H7 (cell line): ENCODE results near the gene DIP2B. TPM values are rescaled to one million over a fixed set of nuclear protein-coding genes. Genes with fewer than 3 reads are reported as not detected.

Experiments
- DNase-seq: peaks from one replicate; pipeline ENCODE4 v3.0.0; 2012
- H3K27me3 ChIP-seq: 2 replicates; pipeline ENCODE4 v1.6.0; 2011; ENCODE audit warnings: mild to moderate bottlenecking, low read length; ENCODE audit not compliant: control insufficient read depth, insufficient read depth
- H3K36me3 ChIP-seq: replicated peaks from 2 replicates; pipeline ENCODE4 v1.5.1; 2011; ENCODE audit warnings: low read length; ENCODE audit not compliant: control insufficient read depth, insufficient read depth
- H3K4me3 ChIP-seq: 2 replicates; pipeline ENCODE4 v1.5.1; 2011; ENCODE audit warnings: low read depth, mild to moderate bottlenecking, control low read depth, low read length, moderate library complexity; ENCODE audit not compliant: insufficient read depth
- total RNA-seq: library from RNA; depleted of rRNA; stranded (reverse); fragments of >200 nt; shearing (Covaris generic); gene quantifications from 2 replicates; pipeline ENCODE4 v1.2.3, GENCODE V29; 2014

Gene DIP2B
- total RNA-seq, 1 experiment from 2014 or later: 13.7 TPM

- H3K36me3 ChIP-seq: no peaks in the 10 kb centered on the region
- no peak overlapping the region for H3K4me3 ChIP-seq
- H3K27me3 ChIP-seq: no peaks in the 10 kb centered on the region
- DNase-seq: no peak
Observed at GRCh38 chr12:50650285-50650684, 145.5 kb downstream of the DIP2B start.

- no peak overlapping the region for H3K4me3 ChIP-seq
- DNase-seq: no peak
Observed at GRCh38 chr12:50655374-50655921, 150.7 kb downstream of the DIP2B start.

DNA sequence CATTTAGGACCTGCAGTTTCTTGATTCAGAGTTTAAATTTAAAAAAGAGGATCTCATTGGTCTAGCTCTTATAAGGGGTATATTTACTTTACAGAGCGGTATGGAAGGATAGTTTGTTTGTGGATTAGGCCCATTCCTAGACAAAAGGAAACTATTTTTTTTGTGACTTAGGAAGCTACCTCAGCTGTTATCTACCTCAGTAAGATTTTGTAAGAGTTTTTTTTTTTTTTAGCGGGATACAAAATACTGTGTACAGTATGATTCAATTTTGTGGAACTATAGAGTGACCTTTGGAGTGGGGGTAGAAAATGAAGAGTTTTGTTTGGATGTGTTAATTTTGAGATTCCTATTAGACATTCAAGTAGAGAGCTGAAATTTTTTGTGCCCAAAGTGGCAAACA, 154.5 kb downstream of the DIP2B start:
- Histone ChIP-seq H3K4me3 (no peak overlapping the region), H3K27me3 (no peaks in the 10 kb centered on the region), H3K36me3 (no peaks in the 10 kb centered on the region)
- no peak for DNase-seq

More at GRCh38 chr12:50655374-50655921, 150.7 kb downstream of the DIP2B start:
- Histone ChIP-seq H3K36me3 (no peaks in the 10 kb centered on the region), H3K27me3 (no peaks in the 10 kb centered on the region)

- no peaks in the 10 kb centered on the region for H3K27me3 ChIP-seq
- H3K4me3 ChIP-seq: no peak overlapping the region
- DNase-seq: no peak
- no peaks in the 10 kb centered on the region for H3K36me3 ChIP-seq
Observed at GRCh38 chr12:50659690-50660424, 155.1 kb downstream of the DIP2B start.

DNA sequence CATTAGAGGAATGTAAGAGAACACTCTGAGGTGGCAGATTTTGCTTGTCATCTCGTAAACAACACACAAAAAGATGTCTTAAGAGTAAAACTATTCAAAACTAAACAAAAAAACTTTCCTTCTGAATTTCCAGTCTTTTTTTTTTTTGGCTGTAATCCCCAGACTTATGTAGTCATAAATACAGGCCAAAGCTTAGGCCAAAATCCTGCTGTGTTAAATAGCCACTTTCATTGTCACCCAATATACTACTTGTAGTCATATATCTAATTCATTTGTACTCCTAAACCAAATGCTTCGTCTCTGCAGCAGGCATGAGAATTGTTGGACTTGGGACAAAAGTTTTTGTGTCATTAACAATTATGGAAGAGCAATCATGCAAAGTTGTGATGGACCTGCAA, 155.6 kb downstream of the DIP2B start:
- no peak for DNase-seq
- no peaks in the 10 kb centered on the region for H3K27me3 ChIP-seq
- H3K36me3 ChIP-seq: no peaks in the 10 kb centered on the region
- H3K4me3 ChIP-seq: no peak overlapping the region

- H3K4me3 ChIP-seq: no peak overlapping the region
- H3K27me3 ChIP-seq: no peaks in the 10 kb centered on the region
- DNase-seq: no peak
- H3K36me3 ChIP-seq: no peaks in the 10 kb centered on the region
Observed at GRCh38 chr12:50661300-50662115, 156.7 kb downstream of the DIP2B start.

GRCh38 chr12:50662116-50662510, 157.3 kb downstream of the DIP2B start:
- no peak overlapping the region for H3K4me3 ChIP-seq

GRCh38 chr12:50665170-50665569, 160.4 kb downstream of the DIP2B start:
- no peaks in the 10 kb centered on the region for H3K27me3 ChIP-seq
- no peak overlapping the region for H3K4me3 ChIP-seq
- no peak for DNase-seq
- H3K36me3 ChIP-seq: no peaks in the 10 kb centered on the region

More at GRCh38 chr12:50662116-50662510, 157.3 kb downstream of the DIP2B start:
- DNase-seq: no peak
- no peaks in the 10 kb centered on the region for H3K27me3 ChIP-seq
- no peaks in the 10 kb centered on the region for H3K36me3 ChIP-seq

GRCh38 chr12:50665609-50666008, 160.8 kb downstream of the DIP2B start:
- Histone ChIP-seq H3K4me3 (no peak overlapping the region), H3K27me3 (no peaks in the 10 kb centered on the region), H3K36me3 (no peaks in the 10 kb centered on the region)
- DNase-seq: no peak

DNA sequence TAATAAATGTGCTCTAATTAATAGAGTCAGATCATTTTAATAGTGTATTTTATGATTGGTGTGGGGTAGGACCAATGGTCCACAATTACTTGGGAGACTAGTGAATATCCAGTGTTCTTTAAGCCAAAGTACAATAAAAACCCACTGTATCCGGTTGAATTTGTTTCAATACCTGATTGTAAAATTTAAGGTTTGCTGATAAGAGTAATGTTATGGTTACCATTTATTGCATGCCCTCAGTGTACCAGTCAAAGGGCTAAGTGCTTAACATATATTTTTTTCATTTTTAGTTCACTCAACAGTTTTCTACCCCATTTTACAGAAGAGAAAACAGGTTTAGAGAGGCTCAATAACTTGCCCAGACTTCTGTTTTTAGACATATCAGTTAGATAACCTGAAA, 161.2 kb downstream of the DIP2B start:
- Histone ChIP-seq H3K36me3 (no peaks in the 10 kb centered on the region), H3K4me3 (no peak overlapping the region), H3K27me3 (no peaks in the 10 kb centered on the region)
- DNase-seq: no peak

DNA sequence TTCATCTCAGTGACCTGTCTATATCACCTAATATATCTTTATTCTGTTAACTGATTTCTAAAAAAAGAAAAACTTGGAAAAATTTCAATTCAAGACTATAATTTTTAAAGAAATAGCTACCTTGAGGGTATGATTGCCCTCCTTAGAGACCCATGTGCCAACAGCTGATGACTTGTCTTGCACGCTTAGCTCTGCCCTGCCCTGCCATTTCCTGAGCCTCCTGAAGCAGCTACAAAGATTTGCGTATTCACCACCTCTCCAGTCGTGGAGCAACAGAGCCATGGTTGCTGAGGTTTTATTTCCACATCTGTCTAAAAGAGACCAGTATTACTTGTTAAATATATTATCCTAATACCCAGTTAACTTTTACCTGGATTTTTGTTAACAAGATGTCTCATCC, 167.4 kb downstream of the DIP2B start:
- no peak for DNase-seq
- Histone ChIP-seq H3K4me3 (no peak overlapping the region), H3K27me3 (no peaks in the 10 kb centered on the region), H3K36me3 (peaks cover 1% of the 10 kb centered on the region; the same call in 1 of the 2 replicates)

GRCh38 chr12:50676756-50677155, 172.0 kb downstream of the DIP2B start:
- no peak for DNase-seq
- Histone ChIP-seq H3K4me3 (no peak overlapping the region), H3K27me3 (no peaks in the 10 kb centered on the region), H3K36me3 (no peaks in the 10 kb centered on the region; the same call in none of the 2 replicates)

- no peaks in the 10 kb centered on the region; the same call in none of the 2 replicates for H3K36me3 ChIP-seq
- H3K4me3 ChIP-seq: no peak overlapping the region
- H3K27me3 ChIP-seq: no peaks in the 10 kb centered on the region
- DNase-seq: no peak
Observed at GRCh38 chr12:50677858-50678257, 173.1 kb downstream of the DIP2B start.

DNA sequence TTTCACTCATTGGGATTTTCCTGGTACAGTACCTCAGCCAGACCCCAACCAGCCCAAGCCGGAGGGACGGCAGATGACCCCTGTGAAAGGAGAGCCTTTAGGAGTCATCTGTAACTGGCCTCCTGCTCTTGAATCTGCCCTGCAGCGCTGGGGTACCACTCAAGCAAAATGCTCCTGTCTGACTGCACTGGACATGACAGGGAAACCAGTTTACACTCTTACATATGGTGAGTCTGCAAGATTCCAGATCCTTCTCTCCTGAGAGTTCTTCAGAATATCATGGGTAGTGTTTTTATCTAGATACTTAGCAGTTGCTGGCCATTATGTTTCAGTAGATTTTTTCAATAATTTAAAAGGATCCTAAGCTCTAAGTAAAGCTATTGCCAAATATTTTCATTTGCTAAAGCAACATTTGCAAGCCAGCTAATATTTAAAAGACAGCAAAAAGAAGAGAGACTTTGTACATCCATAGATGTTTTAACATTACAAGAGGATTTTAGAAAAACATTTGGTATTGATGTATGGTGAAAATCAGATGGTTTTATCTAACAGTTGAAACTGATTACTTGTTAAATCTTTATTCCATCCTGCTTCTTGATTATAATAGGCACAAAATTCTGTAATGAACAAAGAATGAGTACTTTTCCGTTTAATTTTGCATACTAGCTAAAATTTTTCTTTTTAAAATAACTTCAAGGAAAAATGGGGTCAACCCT, 174.0 kb downstream of the DIP2B start:
- no peaks in the 10 kb centered on the region for H3K27me3 ChIP-seq
- no peak overlapping the region for H3K4me3 ChIP-seq
- no peaks in the 10 kb centered on the region; the same call in none of the 2 replicates for H3K36me3 ChIP-seq
- DNase-seq: no peak
